Testis (tissue), 3 donors: Measurements from ENCODE around the gene ACCSL. TPM values are rescaled to one million over a fixed set of nuclear protein-coding genes. Genes with fewer than 3 reads are reported as not detected.

ENCODE experiments used
- DNase-seq: peaks from one replicate; pipeline ENCODE4 v3.0.0-alpha.2; 2019
- H3K27ac ChIP-seq, 2 donors: fragments of 200-600 bp; sonication (generic); one replicate each; pipeline ENCODE4 v1.5.1; 2019
- H3K27me3 ChIP-seq: fragments of 200-600 bp; sonication (generic); one replicate; pipeline ENCODE4 v1.5.1; 2019
- H3K36me3 ChIP-seq: fragments of 200-600 bp; sonication (generic); one replicate; pipeline ENCODE4 v1.5.1; 2017; ENCODE audit warnings: low read depth; ENCODE audit errors: missing control alignments
- H3K4me1 ChIP-seq: fragments of 200-600 bp; sonication (generic); one replicate; pipeline ENCODE4 v1.5.1; 2019
- H3K4me3 ChIP-seq, 2 donors: fragments of 200-600 bp; sonication (generic); one replicate each; pipeline ENCODE4 v1.5.1; 2017 to 2019
- H3K9me3 ChIP-seq: fragments of 200-600 bp; sonication (generic); one replicate; pipeline ENCODE4 v1.5.1; 2017
- CTCF ChIP-seq, 3 experiments: fragments of 450-650 bp in 2 of 3; fragments of 200-600 bp in 1 of 3; sonication (generic) in 1 of 3; IDR thresholded peaks; one replicate each; pipeline ENCODE4 v1.5.1; 2016 to 2019; ENCODE audit warnings: antibody characterized with exemption in 3 of 3, mild to moderate bottlenecking in 2 of 3, moderate library complexity in 1 of 3
- POLR2A ChIP-seq: fragments of 450-650 bp; IDR thresholded peaks from one replicate; pipeline ENCODE4 v1.6.1; 2017; ENCODE audit warnings: antibody characterized with exemption, mild to moderate bottlenecking, moderate library complexity
- WGBS, 2 donors: methylation state at CpG; one replicate each; pipeline ENCODE4 v1.1.5; 2018; 5-methylcytosine and 5-hydroxymethylcytosine counted together
- intact Hi-C: fragments of 100-400 bp; cut with DNase I; formaldehyde crosslinking; loops from one replicate; pipeline ENCODE4 v1.15.1; 2023; ENCODE audit warnings: low total_unique reads
- polyA plus RNA-seq: library from polyadenylated mRNA; stranded (reverse); fragments of 350-450 nt; fragmentation: Illumina TruSeq; extraction: RNeasy Lipid Tissue Mini Kit (QIAGEN cat#74804); gene quantifications from one replicate; pipeline ENCODE4 v1.2.3, GENCODE V29; 2014; ENCODE audit warnings: low read depth, low replicate concordance; ENCODE audit not compliant: insufficient read depth
- total RNA-seq, 2 donors: library from RNA; depleted of rRNA; stranded (reverse); fragments of >200 nt; gene quantifications; one replicate each; pipeline ENCODE4 v1.2.3, GENCODE V29; 2016

Gene ACCSL
- total and polyA plus RNA-seq, 3 donors from 2014 or later: 0.25 to 0.79 (median 0.67) TPM

GRCh38 chr11:44108260-44108659 lies 60.5 kb downstream of the ACCSL start:
- DNase-seq: no peak
- no peak overlapping the region for H3K27ac ChIP-seq
- intact Hi-C loops: no loop called here
- no peaks in the 10 kb centered on the region for H3K27me3 ChIP-seq
- H3K4me1 ChIP-seq: peaks cover 6% of the 10 kb centered on the region
- TF ChIP-seq CTCF (IDR thresholded peaks at IDR 0.05): no peak
- no peak for TF ChIP-seq POLR2A
- no peaks in the 10 kb centered on the region for H3K36me3 ChIP-seq
- WGBS, 2 donors: 96 to 98% methylated on average over 6 of the region's 6 CpGs
- no peak overlapping the region for H3K4me3 ChIP-seq
- H3K9me3 ChIP-seq: no peaks in the 10 kb centered on the region

Other genes with a start within 250 kb of the ACCSL start
- gene ALKBH3, start 167.2 kb upstream of the ACCSL start, total RNA-seq: 10 to 100 TPM; 39.9 to 45.8 TPM
- gene ALKBH3, start 167.2 kb upstream of the ACCSL start, polyA plus RNA-seq: 45.4 TPM
- 100 to 1,000 TPM; 207 TPM for gene C11orf96, start 105.3 kb upstream of the ACCSL start, total RNA-seq
- 67.4 TPM for gene C11orf96, start 105.3 kb upstream of the ACCSL start, polyA plus RNA-seq
- 10 to 100 TPM; 63.0 to 65.4 TPM for gene ACCS, start 18.3 kb downstream of the ACCSL start, total RNA-seq
- gene ACCS, start 18.3 kb downstream of the ACCSL start, polyA plus RNA-seq: 33.4 TPM
- 10 to 100 TPM; 60.9 to 71.2 TPM for gene EXT2, start 47.7 kb downstream of the ACCSL start, total RNA-seq
- gene EXT2, start 47.7 kb downstream of the ACCSL start, polyA plus RNA-seq: 47.5 TPM